GM12801 (cell line): ENCODE measurements around the gene BAIAP2L2.

ENCODE experiments used
- CTCF ChIP-seq: IDR thresholded peaks from one replicate; pipeline ENCODE4 v1.5.1; 2011; ENCODE audit warnings: control low read depth; ENCODE audit not compliant: insufficient read length; ENCODE audit errors: extremely low read depth

BAIAP2L2 gene

GRCh38 chr22:38114484-38115398 is 4.3 kb upstream of the BAIAP2L2 start:
- TF ChIP-seq CTCF, result no peak

- TF ChIP-seq CTCF, result no peak
These were observed 1.9 kb upstream of the BAIAP2L2 start for GRCh38 chr22:38112381-38112780.

GRCh38 chr22:38111925-38112355 is 1.5 kb upstream of the BAIAP2L2 start:
- no peak for TF ChIP-seq CTCF

GRCh38 chr22:38110863-38111852 is 674 bp upstream of the BAIAP2L2 start:
- TF ChIP-seq CTCF, result no peak

DNA sequence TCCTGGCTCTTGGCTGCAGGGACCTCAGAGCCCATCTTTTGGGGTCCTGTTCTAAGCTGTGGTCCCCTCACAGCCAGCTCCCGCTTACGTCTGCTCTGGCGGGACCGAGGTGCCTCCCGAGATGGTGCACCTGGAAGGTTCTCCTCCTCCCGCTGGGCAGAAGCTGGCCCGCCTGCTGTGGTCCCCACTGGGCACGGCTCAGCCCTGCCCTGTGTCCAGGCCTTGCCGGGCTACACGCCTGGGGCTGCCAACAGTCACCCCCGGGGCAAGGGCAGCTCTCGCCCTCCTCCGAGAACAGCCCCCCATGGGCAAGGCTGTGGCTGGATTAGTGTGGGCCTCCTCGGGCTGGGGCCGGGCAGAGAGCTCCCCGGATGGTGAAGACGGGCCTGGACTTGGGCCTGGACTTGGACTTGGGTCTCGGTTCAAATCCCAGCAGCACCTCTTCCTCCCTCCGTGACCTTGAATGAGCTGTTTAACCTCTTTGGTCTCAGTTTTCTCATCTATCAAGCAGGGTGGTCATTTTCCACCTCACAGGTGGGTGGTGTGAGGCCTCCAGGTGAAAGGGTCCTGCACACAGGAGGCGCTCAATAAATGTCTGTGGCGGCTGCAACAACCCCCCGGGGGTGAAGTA is 998 bp downstream of the BAIAP2L2 start:
- TF ChIP-seq CTCF, result no peak

GRCh38 chr22:38108561-38109319 is 1.7 kb downstream of the BAIAP2L2 start:
- no peak for TF ChIP-seq CTCF
